IgD-negative memory B cell (primary cell): Measurements from ENCODE around the gene MACO1. TPM values are rescaled to one million over a fixed set of nuclear protein-coding genes. Genes with fewer than 3 reads are reported as not detected.
"Not testable (repeated sequence)": the region's sequence is repeated elsewhere in the genome, so short reads cannot be mapped to it uniquely, and the experiment has no call there.

ENCODE experiments used
- H3K27ac Mint-ChIP-seq, 3 donors: one replicate each; pipeline ENCODE4 v1.8.0; 2020 to 2022; ENCODE audit warnings: mild to moderate bottlenecking in 3 of 3, mixed read lengths in 3 of 3, moderate library complexity in 1 of 3
- H3K27me3 Mint-ChIP-seq: one replicate; pipeline ENCODE4 v1.8.0; 2021; ENCODE audit warnings: mixed read lengths
- H3K36me3 Mint-ChIP-seq: one replicate; pipeline ENCODE4 v1.8.0; 2020; ENCODE audit warnings: mild to moderate bottlenecking, mixed read lengths
- H3K4me1 Mint-ChIP-seq, 3 donors: one replicate each; pipeline ENCODE4 v1.8.0; 2020 to 2022; ENCODE audit warnings: mixed read lengths in 3 of 3, mild to moderate bottlenecking in 1 of 3
- H3K4me3 Mint-ChIP-seq, 4 donors: one replicate each; pipeline ENCODE4 v1.8.0; 2020 to 2022; ENCODE audit warnings: mild to moderate bottlenecking in 4 of 4, mixed read lengths in 4 of 4, moderate library complexity in 3 of 4
- H3K9me3 Mint-ChIP-seq, 3 donors: one replicate each; pipeline ENCODE4 v1.8.0; 2020 to 2021; ENCODE audit warnings: mixed read lengths in 3 of 3, mild to moderate bottlenecking in 1 of 3
- polyA plus RNA-seq: library from polyadenylated mRNA; unstranded; fragments of 300-500 nt; fragmentation: Illumina TruSeq; gene quantifications from one replicate; pipeline ENCODE4 v1.2.3, GENCODE V29; 2021

MACO1 gene
- polyA plus RNA-seq, 1 donor from 2014 or later = 8.3 TPM

- not testable (repeated sequence) for H3K27me3 Mint-ChIP-seq
Measured at GRCh38 chr1:25412872-25413623, 17.6 kb upstream of the MACO1 start.

GRCh38 chr1:25414157-25414556, 16.5 kb upstream of the MACO1 start:
- not testable (repeated sequence) for H3K4me3 Mint-ChIP-seq, H3K36me3 Mint-ChIP-seq, H3K27ac Mint-ChIP-seq, H3K4me1 Mint-ChIP-seq, H3K27me3 Mint-ChIP-seq, H3K9me3 Mint-ChIP-seq

More at GRCh38 chr1:25412872-25413623, 17.6 kb upstream of the MACO1 start:
- H3K9me3 Mint-ChIP-seq, H3K36me3 Mint-ChIP-seq, H3K27ac Mint-ChIP-seq, H3K4me3 Mint-ChIP-seq, H3K4me1 Mint-ChIP-seq: not testable (repeated sequence)

- not testable (repeated sequence) for H3K27me3 Mint-ChIP-seq, H3K4me3 Mint-ChIP-seq, H3K4me1 Mint-ChIP-seq, H3K9me3 Mint-ChIP-seq, H3K27ac Mint-ChIP-seq, H3K36me3 Mint-ChIP-seq
Measured at GRCh38 chr1:25414578-25414977, 16.1 kb upstream of the MACO1 start.

DNA sequence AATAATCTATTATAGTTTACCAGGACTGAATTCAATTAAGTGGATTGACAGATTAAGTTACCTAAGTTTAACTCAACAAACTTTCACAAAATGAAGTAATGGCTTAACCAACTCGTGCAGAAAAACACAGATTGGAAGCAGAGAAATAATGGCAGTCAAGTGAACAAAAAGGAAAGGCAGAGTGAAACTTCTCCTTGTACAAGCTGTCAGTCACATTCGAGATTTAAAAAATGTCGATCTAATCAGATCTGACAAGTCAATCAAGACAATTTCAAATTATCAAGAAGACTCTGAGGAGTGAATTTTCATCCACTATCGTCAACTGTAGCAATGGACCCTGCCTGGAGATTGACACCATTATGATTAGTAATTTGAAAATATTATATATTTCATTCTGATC, 13.4 kb upstream of the MACO1 start:
- H3K27ac Mint-ChIP-seq, H3K4me3 Mint-ChIP-seq, H3K27me3 Mint-ChIP-seq, H3K4me1 Mint-ChIP-seq, H3K9me3 Mint-ChIP-seq, H3K36me3 Mint-ChIP-seq: not testable (repeated sequence)

- not testable (repeated sequence) for H3K4me3 Mint-ChIP-seq, H3K27ac Mint-ChIP-seq, H3K36me3 Mint-ChIP-seq, H3K4me1 Mint-ChIP-seq, H3K27me3 Mint-ChIP-seq, H3K9me3 Mint-ChIP-seq
Measured at GRCh38 chr1:25419339-25419738, 11.4 kb upstream of the MACO1 start.

- not testable (repeated sequence) for H3K9me3 Mint-ChIP-seq, H3K4me3 Mint-ChIP-seq, H3K27ac Mint-ChIP-seq, H3K36me3 Mint-ChIP-seq, H3K27me3 Mint-ChIP-seq, H3K4me1 Mint-ChIP-seq
Measured at GRCh38 chr1:25420715-25421114, 10.0 kb upstream of the MACO1 start, which contains the start of gene RHCE. RHCE (minus strand) TSS chr1:25420825; CDS start chr1:25420786, 39 bp downstream.

DNA sequence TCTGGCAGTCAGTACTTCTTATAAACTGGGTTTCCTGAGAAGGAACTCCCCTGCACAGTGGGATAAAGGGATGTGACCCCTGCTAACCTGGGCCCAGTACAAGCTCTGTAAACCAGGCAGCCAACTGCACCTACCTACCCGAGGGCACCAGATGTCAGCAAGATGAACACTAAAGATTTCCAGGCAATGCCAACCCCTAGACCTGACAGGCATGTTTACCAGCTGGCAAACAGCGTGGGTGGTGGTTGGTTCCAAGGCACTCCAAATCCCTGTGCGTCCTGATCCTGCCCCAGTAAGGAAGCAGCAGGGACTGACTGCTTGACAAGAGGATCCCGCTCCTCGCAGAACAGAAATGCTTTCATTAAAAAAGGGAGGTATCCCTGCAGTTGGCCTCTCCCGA, 7.5 kb upstream of the MACO1 start:
- H3K4me1 Mint-ChIP-seq, H3K36me3 Mint-ChIP-seq, H3K9me3 Mint-ChIP-seq, H3K4me3 Mint-ChIP-seq, H3K27me3 Mint-ChIP-seq, H3K27ac Mint-ChIP-seq: not testable (repeated sequence)

- Mint-ChIP-seq H3K27ac (no peak overlapping the region), H3K9me3 (no peaks in the 10 kb centered on the region), H3K27me3 (peaks cover 1% of the 10 kb centered on the region)
Measured at GRCh38 chr1:25425098-25426085, 5.3 kb upstream of the MACO1 start.

DNA sequence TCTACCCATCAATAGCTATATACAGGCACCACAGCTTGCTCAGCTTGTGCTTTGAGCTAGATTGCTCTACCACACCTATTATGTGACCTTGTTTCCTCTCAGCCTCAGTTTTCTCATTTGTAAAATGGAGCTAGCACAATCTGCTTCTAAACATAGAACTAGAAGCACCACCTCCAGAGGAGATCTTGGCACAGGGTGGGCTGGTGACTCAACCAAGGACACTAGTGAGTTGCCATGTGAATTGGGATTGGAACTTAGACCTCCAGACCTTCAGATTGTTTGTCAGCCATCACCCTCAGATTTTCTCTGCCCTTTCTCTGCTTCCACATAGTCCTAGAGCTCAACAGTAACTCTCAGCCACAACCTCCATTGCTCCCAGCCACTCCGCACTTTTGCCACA, 3.0 kb upstream of the MACO1 start:
- Mint-ChIP-seq H3K27ac (peak overlapping the region in 2 of 3 donors; percentile 14 to 26), H3K4me3 (peak overlapping the region in 1 of 4 donors; percentile 100), H3K9me3 (no peaks in the 10 kb centered on the region), H3K4me1 (peaks cover 6 to 16% (median 16%) of the 10 kb centered on the region in 3 donors), H3K27me3 (no peaks in the 10 kb centered on the region), H3K36me3 (no peaks in the 10 kb centered on the region)

More at GRCh38 chr1:25425098-25426085, 5.3 kb upstream of the MACO1 start:
- Mint-ChIP-seq H3K4me3 (peak overlapping the region in 1 of 4 donors; percentile 23), H3K36me3 (no peaks in the 10 kb centered on the region), H3K4me1 (peaks cover 0 to 5% (median 3%) of the 10 kb centered on the region in 3 donors)

DNA sequence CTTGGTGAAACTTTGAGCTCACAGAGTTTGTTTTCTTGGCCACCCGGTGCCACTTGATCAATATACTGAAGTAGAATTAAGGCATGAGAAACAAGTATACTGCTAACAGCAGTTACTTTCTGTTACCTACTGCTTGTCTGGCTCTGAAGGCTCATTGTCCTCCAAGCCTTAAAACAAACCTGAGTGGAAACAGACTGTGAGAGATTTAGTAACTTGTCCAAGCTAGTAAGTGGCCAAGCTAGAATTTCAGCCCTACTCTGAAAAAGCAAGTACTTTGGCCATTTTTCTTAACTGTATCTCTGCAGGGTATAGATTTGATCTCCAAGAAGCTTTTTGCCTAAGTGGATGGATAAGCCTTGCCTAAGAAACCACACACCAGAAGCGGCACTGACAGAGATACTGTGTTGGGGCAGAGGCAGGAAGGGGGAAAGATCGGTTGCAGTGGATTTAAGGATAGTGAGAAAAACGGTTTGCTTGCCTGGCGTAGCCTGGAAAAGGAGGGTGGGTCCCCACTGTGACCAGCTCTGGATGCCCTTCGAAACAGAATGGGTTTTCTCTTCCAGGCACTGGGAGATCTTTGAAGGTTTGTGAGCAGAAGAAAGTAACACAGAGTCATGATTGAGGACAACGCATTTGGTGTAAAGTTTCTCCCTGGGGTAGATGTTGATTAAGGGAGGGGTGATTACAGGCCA, 2.1 kb upstream of the MACO1 start:
- no peaks in the 10 kb centered on the region for H3K9me3 Mint-ChIP-seq
- H3K4me3 Mint-ChIP-seq = peak overlapping the region; percentile 33 to 100 (median 71)
- H3K27me3 Mint-ChIP-seq = no peaks in the 10 kb centered on the region
- H3K36me3 Mint-ChIP-seq = no peaks in the 10 kb centered on the region
- peak overlapping the region in 2 of 3 donors; percentile 91 to 92 for H3K27ac Mint-ChIP-seq
- peaks cover 12 to 25% (median 22%) of the 10 kb centered on the region in 3 donors for H3K4me1 Mint-ChIP-seq

DNA sequence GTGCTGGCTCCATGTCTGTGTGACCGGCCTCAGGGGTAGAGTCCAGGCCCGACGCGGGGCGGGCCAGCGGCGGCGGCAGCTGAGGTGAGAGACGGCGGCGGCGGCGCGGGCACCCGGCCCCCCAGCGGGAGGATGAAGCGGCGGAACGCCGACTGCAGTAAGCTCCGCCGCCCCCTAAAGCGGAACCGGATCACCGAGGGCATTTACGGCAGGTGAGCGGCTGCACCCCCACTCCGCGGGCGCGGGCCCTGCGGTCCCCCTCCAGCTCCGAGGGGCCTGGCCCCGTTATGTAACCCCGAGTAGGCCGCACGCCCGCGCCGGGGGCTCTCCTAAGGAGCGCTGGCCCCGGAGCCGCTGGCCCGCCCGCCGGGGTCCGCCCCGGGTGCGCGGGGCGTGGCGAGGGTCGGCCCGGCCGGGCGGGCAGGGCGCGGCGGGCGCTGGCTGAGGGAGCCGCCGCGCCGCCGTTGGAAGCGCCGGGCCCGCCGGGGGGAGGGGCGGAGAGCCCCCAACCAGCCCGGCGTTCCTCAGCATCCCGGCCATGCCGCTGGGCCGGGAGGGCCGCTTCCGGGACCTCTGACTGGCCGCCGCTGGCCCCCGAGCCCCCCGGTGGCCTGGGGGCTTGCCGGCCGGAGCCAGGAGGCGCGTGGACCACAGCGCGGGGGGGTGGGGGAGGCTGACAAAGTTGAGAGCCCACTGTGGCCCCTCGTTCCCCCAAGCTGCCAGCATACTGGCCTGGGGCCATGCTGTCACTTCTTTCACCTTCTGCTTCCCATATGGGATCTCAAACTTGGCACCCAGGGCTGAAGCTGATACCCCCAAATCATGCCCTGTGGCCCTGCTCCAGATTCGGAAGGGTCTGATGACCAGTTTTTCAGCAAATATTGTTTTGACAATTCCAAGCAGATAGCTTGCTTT, 527 bp downstream of the MACO1 start:
- no peaks in the 10 kb centered on the region for H3K27me3 Mint-ChIP-seq
- H3K36me3 Mint-ChIP-seq = no peaks in the 10 kb centered on the region
- H3K27ac Mint-ChIP-seq = peak overlapping the region; percentile 84 to 98 (median 97)
- H3K4me3 Mint-ChIP-seq = peak overlapping the region; percentile 91 to 100 (median 98)
- H3K4me1 Mint-ChIP-seq = peaks cover 37 to 50% (median 48%) of the 10 kb centered on the region in 3 donors
- H3K9me3 Mint-ChIP-seq = no peaks in the 10 kb centered on the region

GRCh38 chr1:25431955-25432719, 1.4 kb downstream of the MACO1 start:
- peak overlapping the region; percentile 84 to 97 (median 84) for H3K27ac Mint-ChIP-seq
- no peaks in the 10 kb centered on the region for H3K27me3 Mint-ChIP-seq
- H3K9me3 Mint-ChIP-seq = no peaks in the 10 kb centered on the region
- peaks cover 41 to 57% (median 49%) of the 10 kb centered on the region in 3 donors for H3K4me1 Mint-ChIP-seq
- H3K4me3 Mint-ChIP-seq = peak overlapping the region; percentile 81 to 94 (median 90)
- no peaks in the 10 kb centered on the region for H3K36me3 Mint-ChIP-seq

GRCh38 chr1:25432749-25433388, 2.2 kb downstream of the MACO1 start:
- H3K4me1 Mint-ChIP-seq = peaks cover 41 to 57% (median 49%) of the 10 kb centered on the region in 3 donors
- no peaks in the 10 kb centered on the region for H3K27me3 Mint-ChIP-seq
- peak overlapping the region; percentile 43 to 84 (median 71) for H3K27ac Mint-ChIP-seq
- H3K9me3 Mint-ChIP-seq = no peaks in the 10 kb centered on the region
- H3K4me3 Mint-ChIP-seq = peak overlapping the region; percentile 19 to 90 (median 46)
- H3K36me3 Mint-ChIP-seq = no peaks in the 10 kb centered on the region
